DMS79 (cell line): Measurements from ENCODE around the gene EXT2.
A peak's percentile ranks its signal among the peaks of the same experiment; 100 is the strongest.

Experiments used
- DNase-seq: peaks from one replicate; lab custom pipeline; 2025; lab: John Stamatoyannopoulos, UW

The EXT2 gene

DNA sequence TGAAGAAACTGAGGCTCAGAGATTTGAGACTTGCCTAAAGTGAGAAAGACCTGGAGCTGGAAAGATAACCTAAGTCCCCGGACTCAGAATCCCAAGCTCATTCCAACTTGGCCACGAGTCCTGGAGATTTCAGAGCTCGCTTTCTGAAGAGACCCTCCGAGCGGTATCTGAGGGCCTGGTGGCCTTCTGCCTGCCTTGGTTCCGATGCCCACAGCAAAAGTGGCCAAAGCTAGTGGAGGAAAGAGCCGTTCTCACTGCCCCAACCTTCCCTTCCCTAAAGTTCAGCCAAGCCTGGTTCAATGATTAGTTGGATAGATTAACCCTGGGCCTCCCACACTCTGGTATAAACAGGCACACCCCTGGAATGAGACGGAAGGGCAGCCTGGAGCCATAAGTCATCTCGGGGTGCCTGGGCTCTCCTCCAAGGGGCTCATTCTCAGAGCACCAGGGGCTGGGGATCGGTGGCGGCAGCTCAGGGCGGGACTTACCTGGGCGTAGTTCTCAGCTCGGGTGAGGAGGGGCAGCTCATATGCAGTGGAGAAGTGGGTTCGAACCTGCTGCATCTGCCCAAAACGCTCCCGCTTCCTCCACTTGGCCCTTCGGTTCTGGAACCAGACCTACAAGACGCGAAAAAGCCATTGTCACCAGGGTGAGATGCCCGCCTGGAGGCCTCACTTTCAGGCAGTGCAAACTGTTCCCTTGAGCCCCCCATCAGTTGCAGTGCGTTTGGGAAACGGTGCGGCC, 171.7 kb downstream of the EXT2 start:
- DNase-seq: no peak

DNA sequence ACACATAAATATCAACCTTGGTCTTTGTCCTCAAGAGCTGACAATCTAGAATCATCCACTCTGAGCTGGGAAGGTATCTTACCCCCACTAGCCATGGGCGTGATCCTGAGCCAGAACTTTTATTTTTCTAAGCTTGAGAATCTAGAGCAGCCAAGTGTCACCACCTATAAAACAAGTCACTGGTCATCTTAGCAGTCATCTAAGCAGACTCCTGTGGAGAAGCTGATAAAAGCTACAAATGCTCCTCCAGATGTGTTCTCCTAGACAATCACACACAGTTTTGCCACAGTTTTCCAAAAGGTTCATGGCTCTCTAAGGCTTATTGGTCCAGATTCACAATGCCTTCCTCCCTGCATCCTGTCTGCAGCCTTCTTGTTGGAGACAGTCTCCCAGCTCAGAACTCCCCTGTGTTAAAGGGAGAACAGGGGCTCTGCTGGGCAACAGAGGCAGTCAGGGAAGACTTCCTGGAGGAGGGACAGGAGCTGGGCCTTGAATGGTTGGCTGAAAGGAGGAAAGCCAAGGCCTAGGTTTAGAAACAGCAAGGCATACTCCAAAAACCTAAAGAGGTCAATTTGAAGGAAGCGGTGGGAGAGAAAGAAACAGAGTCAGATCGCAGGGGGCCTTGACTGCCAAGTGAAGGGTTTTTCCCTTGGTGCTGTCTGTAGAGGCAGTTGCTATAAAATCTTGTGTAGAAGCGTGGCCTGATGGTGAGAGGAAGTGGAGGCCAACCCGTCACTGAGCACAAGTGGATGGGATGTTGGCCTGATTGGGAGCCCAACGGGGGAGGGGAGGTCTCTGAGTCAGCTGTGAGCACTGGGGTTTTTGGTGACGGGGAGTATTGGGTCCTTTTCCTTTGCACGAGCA, 172.5 kb downstream of the EXT2 start:
- no peak for DNase-seq

DNA sequence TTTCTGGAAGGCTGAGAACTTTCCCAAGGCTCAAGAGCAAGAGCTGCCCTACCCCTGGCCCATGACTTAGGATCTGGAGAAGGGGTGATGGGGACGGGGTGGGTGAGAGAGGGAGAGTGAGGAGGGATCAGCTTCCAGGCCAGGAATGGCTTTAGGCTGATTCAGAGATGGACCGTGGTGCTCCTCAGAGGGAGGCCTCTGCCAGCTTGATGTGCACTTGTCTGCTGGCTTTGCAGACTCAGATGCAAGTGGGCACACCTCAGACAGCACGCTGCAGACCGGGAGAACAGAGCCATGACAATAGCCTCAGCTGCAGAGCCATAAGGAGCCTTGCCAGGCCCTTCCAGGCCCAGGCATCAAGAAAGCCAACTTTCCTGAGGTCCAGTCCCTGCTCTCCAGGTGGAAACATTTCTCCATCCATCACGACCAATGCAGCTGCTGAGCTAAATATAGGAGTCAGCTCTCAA, 173.2 kb downstream of the EXT2 start:
- no peak for DNase-seq

DNA sequence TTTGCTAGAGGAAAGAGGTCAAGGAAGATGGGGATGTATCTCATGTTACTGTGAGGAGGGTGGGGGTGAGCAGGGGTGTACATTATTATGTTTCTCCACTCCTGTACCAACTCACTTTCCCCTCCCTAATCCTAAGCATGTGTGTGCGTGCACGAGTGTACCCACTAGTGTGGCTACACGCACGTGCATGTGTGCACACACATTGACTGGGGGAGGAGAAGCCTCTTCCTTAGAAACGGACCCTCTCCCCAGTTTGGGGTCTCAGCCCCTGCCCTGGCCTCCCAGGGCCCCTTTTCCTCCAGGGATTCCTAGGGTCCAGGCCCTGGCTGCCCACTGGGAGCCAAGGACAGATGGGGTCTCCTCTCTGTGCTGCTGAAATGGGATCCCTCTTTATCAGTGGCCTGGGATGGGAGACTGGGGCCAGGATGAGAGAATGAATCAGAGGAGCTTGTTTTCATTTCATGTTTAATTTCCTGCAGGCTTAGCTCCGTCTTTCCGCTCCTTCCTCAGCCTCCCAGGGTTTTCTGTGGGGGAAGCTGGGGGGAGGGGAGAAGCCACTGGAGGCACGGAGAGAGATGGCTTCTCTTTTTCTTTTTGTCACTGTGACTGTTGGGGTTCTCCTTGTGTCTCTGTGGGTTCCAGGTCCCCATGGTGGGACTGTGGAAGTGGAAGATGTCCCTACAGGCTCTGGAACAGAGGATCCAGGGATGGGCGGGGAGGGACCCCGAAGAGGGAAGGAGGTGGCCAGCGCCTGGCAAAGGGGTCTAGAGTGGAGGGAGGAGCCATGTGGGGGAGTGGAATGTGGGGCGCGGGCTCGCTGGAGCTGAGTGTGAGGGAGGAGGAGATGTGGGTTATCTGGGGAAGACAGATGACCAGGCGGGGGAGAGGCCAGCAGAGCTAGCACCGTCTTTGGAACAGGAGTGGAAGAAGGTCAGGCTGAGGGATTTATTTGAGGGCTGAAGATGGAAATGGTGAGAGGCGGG, 174.2 kb downstream of the EXT2 start:
- no peak for DNase-seq

DNA sequence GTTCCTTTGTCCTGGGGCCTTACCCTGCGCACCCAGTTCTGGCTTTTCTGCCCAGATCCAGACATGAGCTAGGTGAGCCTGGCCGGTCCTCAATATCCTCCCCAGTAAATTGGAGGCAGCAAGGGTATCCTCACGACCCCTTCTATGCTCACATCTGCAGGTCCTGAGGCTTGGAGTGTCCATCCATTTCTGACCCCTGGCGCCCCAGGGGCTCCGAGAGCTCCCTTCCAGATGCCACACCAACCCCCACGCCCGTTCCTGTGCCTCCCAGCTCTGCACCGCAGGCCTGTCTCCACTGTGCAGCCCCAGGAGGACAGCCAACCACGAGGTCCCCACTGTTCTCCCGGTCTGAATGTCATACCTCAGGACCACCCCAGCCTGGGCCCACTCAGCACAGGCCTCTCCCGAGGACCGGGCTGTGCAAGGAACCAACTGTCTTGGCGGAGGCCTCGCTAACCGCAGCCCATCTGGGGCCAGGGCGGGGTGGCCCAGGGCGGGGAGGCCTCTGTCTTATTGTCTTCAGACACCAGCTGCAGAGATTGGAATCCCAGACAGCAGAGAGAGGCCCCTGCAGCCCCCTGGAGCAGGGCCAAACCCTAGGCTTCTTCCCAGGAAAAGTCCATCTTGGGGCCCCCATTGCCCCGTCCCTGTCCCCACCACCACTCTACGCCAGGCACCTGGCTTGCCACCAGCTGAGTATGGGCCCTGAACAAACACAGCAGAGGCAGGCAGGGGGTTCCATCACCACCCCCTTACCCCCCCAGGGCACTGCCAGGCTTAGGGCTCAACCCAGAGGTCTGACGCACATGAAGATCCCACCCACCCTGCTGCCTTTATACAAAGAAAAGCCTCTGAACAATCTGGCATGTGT, 175.2 kb downstream of the EXT2 start:
- DNase-seq: no peak

DNA sequence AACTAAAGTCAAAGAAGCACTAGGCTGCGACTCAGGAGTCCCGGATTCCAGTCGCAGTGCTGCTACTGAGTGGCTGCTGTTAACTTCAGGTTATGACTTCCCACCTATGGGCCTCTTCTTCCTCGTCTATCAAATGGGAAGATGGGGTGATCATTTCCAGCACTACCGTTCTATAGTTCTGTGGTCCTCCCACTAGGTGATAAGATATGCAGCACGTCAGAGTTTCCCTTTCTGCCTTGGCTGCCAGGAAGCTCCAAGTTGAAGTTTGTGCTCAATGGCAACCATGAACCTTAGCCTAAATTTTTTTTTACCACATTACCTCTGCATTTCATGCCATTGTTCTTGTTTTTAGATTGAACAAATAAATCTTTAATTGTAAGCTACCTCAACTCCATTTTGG, 175.8 kb downstream of the EXT2 start:
- no peak for DNase-seq

DNA sequence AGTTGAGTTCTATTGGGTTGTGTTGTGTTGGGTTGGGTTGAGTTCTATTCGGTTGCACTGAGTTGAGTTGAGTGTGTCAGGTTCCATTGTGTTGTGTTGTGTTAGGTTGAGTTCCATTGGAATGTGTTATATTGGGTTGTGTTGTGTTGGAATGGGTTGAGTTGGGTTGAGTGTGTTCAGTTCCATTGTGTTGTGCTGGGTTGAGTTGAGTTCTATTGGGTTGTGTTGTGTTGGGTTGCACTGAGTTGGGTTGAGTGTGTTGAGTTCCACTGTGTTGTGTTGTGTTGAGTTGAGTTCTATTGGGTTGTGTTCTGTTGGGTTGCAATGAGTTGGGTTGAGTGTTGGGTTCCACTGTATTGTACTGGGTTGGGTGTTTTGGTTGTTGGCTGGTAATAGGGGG, 178.9 kb downstream of the EXT2 start:
- no peak for DNase-seq

DNA sequence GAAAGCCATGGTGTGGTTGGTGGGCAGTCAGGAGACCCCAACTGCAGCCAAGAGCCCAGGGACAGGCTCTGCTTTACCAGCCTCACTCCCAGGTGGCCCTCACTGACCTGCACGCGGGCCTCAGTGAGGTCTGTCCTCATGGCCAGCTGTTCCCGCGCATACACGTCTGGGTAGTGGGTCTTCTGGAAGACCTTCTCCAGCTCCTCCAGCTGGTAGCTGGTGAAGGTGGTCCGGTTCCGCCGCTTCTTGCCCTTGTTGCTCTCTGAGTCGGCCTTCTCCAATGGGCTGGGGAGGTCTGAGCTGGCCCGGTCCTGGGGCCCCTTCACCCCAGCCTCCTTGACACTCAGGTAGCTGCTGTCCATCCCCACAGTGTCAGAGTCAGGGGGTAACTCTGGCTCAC, 179.8 kb downstream of the EXT2 start:
- no peak for DNase-seq

DNA sequence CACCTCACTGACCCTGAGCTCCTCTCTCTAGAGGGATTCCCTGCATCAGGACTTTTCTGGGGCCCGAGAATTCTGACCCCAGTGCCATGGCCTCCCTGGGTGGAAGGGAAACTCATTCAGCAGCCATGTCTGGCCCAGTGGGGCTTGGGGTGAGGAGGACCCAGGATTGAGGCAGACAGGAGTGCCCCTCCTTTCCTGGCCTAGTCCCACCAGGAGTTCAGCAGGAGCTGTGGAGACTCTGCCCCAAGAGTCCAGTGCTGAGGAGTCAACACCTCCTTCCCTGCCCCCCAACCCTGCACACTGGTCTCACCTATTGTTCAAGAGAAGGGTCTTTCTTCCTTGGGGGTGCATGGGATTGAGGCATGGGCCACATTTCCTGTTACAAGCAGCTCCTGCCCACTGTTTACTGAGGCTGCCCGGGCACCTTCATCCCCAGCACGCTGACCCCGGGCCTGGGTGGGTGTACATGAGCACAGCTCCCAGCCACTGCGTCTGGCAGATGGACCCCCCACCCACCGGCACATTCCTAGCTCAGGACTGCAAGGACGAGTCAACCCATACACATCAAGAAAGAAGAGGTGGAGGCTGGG, 180.6 kb downstream of the EXT2 start:
- DNase-seq: no peak

DNA sequence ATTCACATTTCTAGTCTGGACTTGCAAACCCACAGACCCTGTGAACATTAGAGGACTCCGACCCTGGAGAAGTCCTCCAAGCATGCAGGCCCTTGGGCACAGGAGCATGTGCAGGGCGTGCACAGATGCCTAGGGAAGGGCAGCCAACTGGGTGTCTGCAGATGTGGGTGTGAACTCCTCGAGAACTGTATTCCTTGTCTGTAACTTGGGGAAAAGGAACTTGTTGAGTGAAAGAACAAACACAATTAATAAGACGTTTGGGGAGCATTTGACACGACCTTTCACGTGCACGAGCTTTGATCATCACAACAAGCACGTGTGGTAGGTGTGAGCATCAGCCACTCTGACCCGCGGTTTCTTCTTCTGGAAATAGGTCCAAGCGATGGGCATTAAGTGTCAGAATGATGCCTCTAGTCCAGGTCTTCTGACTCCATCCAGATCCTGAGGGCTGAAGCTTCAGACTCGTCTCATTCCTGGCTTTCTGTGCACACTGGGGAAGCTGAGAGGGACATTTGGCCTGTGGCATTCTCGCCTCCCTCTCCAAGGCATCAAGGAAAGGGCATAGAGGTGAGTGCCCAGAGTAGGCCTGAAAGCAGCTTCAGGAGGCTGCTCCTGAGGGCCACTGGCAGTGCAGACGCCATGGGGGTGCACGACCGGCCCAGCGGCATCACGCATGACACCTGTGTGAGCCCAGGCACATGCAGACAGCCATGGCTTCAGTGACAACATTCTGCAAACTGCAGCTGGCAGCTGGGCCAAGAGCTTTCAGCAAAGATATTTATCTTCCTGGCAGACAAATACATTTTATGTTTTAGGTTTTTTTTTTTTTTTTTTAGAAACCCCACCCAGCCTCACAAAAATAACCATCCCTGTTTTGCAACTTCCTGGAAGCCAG, 182.0 kb downstream of the EXT2 start:
- DNase-seq: no peak

DNA sequence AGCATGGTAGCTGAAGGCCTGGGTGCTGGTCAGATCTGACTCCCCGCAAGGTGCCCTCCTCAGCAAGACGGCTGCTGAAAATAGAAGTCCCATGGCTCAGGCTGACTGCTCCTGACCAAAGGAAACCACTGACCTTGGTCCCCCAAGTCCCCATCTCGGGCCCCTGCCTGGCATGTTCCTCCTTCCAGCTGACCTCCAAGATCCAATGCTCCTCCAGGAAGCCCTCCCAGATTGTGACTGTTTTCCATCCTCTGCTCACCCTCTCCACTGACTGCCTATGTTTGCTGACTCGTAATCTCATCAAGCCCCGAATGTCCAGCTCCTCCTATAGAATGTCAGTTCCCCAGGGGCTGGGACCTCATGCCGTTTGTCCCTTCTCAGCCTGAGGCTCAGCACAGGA, 184.0 kb downstream of the EXT2 start:
- no peak for DNase-seq

DNA sequence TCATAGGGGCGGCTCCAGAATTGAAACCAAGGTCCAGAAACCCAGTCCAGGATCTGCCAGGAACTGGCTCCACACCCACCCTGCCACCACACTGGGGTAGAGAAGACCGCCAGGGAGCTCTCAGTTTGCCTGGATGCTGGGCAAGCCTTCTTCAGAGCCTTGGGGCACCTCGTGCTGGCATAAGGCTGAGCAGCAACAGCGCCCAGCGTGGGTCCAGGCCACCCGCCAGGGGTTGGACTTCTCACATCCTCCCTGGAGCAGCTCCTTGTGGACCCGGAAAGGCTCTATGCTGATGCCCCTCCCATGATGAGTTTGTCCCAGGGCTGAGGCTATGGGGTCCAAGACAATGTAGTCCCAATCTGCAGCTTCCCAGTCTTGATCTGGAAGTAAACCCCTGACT, 184.8 kb downstream of the EXT2 start:
- no peak for DNase-seq

DNA sequence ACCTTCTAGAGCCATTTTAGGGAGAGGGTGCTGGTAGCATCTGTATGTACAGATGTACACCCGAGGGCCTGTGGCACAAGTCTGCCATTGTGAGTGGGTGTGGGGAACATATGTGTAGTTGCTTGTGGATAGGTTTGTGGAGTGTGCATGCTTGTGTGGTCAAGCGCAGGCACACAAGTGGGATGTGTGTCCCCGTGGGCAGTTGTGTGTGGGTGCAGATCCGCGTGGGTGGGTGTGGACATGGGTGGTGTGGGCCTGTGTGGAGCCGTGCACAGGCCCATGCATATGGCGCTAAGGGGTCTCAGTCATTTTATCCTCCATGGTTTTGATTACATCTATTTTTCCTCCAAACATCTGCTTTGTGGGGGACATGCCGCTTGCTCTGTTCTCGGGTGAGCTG, 185.7 kb downstream of the EXT2 start:
- DNase-seq: no peak

DNA sequence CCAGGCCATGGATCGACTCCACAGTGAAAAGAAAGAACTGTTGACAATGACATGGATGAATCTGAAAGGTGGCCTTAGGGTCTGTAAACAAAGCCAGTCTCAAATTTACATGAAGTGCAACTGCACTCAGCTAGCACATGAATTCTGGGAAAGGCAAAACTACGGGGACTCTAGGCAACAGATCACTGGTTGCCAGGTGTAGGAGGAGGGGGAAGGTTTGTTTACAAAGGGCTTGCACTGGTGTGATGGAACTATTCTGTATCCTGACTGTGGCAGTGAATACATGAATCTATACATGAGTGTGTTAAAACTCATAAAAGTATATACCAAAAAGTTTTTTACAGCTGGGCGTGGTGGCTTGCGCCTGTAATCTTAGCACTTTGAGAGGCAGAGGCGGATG, 187.1 kb downstream of the EXT2 start:
- no peak for DNase-seq

DNA sequence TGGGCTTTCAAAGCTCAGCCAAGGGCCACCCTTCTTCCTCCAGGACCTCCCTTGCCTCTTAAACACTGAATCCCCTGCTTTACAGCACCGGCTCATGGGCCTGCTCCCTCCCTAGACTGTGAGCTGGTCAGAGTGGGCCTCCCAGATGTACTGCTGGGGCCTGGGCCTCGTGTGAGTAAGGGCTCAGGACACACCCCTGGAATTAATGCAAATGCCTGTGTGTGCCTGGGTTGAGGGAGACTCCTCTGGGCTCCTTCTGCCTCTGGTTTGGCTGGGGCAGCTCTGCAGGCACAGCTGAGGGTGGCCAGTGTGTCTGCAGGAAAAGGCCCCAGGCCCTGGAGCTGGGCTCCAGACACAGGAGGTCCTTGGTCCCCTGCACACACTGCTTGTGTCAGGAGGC, 190.3 kb downstream of the EXT2 start:
- DNase-seq: no peak

DNA sequence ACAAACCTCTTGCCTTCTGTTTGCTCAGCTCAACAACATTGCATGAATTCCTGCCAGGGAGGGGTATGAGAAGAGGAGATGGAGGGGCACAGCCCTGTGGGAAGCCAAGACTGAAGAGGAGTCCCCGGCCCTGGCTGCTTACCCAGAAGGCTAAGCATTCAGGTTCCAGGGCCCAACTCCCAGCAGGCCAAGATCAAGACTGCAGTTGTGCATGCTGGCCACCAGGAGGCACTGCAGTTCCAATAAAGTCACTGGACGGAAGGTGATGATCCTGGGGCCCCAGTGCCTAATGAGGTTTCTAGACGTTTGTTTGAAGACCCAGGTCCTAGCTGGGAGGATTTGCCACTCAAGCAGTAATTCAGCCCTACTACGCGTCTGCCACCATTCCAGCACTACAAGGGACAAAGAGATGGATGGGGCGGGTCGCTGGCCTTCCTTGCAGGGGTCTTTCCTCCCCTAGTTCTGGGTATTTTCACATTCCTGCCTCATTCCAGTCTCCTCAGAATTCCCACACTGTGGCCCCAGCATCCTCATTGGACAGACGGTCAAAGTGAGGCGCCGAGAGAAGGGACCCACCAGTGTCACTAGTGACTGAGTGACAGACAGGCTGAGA, 190.9 kb downstream of the EXT2 start:
- peak; percentile 18 for DNase-seq

DNA sequence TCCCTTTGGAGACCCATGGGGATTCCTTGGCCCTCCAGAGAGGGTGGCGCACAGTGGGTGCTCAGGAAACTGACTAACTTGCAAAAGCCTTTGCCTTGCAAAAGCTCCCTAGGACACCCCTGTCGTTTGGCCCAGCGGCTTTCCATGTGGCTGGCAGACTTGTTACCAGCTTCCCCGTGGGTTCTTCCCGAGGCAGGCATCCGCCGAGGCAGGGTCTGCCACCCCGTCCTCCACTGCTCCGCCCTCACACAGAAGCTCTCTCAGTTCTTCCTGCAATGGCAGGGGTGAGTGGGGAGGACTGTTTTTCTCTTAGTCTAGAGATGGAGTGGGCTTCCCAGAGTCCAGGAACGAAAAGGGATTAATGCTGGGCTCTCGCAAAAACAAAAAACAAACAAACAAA, 191.4 kb downstream of the EXT2 start:
- DNase-seq: no peak

DNA sequence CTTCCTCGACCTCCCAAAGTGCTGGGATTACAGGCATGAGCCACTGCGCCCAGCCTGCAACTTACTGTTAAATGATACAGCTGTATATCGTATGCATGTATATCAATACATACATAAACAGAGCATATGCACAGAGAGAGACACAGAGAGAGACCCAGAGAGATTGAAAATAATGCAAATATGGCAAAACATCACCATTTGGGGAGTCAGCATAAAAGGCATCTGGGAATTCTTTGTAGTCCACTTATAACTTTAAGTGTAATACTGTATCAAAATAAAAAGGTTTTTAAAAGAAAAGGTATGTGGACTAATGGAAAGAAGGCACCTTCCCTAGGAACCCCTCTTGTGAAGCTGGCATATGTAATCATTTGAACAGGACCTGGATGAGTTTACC, 192.7 kb downstream of the EXT2 start:
- no peak for DNase-seq

DNA sequence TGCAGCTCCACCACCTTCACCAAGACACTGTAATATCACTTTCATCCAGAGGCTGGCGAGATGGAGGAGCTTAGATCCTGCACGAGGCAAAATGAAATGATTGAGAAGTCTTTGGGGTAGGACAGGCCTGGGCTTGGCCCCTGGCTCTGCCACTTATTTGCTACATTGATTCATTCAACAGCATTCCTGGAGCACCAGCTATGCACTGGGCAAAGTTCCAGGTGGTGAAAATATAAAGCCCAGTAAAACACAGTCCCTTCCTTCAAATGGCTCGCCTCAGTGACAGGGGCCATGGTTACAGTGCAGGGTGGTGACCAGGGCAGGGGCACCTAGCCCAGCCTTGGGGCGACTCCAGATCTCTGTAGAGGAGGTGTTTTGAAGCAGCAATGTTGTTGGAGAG, 194.7 kb downstream of the EXT2 start:
- DNase-seq: peak; percentile 43
